Head of caudate nucleus (tissue), 42 donors: Measurements from ENCODE around the gene DND1.
A peak's percentile ranks its signal among the peaks of the same experiment; 100 is the strongest.
"Not testable (repeated sequence)": the region's sequence is repeated elsewhere in the genome, so short reads cannot be mapped to it uniquely, and the experiment has no call there.

Experiments
- DNase-seq, 42 donors: peaks; one replicate each; pipeline versions ENCODE4 v3.0.0 to v3.0.0-alpha.2; 2020 to 2021; ENCODE audit warnings: mixed read lengths in 7 of 42
- intact Hi-C: fragments of 100-400 bp; cut with DNase I; formaldehyde crosslinking; loops from one replicate; pipeline ENCODE4 v1.15.0; 2022

Gene DND1

DNA sequence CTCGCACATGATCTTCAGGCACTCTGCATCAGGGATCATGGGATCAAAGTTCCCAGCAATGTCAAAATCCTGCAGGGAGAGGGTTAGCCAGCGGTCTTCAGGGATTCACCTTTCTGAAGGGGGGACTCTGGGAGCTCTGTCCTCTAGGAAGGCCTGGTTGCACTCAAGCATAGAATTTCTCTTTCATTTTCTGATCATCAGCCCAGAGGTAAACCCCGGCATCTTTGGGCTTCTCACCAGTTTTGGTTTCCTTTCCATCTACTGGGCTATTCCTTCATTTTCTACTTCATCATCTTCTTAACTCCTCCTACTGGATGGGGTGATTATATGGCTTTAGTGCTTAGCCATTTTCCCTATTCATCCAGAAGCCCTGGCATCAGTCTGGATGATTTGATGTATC is 4.6 kb upstream of the DND1 start:
- no peak for DNase-seq
- intact Hi-C loops: no loop called here

DNA sequence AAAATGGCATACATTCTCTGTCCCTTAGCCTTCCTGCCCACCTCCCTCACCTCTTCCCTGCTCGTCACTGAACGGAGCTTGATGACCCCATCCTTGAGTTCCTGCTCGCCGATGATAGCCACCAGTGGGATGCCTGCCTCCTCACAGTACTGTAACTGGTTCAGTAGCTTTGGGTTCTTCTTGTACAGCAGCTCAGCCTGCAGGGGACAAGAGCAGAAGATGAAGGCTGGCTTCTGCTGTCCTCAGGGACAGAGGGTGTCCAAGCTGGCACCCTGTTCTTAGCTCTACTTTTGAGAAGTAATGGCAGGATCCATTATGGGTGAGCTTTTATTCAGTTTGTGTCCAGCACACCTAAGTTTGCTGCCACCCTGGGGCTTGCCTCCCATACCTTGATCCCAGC is 1.3 kb upstream of the DND1 start:
- no peak for DNase-seq
- intact Hi-C loops: no loop called here

- DNase-seq: no peak
- intact Hi-C loops: no loop called here
These were observed 835 bp upstream of the DND1 start for GRCh38 chr5:140674211-140674610.

GRCh38 chr5:140672455-140673186 is 755 bp downstream of the DND1 start:
- intact Hi-C loops: no loop called here
- DNase-seq: peak in 11 of 42 donors; percentile 15 to 59 (median 42)

DNA sequence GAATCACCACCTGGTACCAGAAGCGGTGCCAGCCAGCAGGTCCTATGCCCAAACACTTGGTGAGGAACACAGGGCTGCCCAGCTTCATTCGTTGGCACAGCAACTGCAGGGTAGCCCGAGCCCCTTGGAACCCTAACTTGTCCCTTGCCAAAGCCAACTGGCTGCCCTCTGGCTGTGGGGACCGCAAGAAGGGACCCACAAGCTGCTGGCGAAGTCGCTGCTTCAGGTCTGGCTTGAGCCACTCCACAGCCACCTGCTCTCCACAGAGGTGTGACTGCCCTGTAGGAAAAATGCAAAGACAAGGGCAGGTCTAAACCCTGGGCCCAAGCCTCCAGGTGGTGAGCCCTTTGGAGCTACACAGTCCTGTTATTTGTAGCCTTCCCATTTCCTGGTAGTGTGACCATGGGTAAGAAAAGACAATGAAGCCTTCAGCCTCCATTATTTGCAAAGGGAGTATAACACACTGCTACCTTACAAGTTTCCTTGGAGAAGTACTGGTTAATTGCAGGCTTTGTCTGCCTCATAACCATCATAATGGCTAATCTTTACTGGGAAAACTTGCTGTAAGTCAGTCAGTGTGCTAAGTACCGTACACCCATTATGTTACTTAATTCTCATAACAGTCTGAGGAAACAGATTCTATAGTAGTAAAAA is 1.8 kb downstream of the DND1 start:
- intact Hi-C loops: no loop called here
- no peak for DNase-seq

DNA sequence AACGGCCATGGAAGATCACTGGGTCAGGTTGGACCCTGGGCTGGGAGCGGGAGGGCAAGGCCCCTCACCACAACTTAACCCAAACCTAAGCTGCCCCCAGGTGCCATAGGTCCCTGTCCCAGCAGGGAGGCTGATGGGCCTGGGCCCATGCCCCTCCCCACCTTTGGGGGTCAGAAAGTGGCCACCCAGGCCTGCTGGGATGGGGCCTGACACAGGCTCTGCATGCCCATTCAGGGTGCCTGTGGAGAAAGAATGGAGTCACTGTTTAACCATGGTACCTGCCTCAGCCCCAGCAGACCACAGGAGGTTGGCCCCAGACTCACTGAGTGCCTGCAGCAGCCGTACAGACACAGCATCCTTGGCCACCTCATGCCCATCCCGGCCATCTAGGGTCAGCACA is 2.3 kb downstream of the DND1 start:
- intact Hi-C loops, DNase-seq: not testable (repeated sequence)

DNA sequence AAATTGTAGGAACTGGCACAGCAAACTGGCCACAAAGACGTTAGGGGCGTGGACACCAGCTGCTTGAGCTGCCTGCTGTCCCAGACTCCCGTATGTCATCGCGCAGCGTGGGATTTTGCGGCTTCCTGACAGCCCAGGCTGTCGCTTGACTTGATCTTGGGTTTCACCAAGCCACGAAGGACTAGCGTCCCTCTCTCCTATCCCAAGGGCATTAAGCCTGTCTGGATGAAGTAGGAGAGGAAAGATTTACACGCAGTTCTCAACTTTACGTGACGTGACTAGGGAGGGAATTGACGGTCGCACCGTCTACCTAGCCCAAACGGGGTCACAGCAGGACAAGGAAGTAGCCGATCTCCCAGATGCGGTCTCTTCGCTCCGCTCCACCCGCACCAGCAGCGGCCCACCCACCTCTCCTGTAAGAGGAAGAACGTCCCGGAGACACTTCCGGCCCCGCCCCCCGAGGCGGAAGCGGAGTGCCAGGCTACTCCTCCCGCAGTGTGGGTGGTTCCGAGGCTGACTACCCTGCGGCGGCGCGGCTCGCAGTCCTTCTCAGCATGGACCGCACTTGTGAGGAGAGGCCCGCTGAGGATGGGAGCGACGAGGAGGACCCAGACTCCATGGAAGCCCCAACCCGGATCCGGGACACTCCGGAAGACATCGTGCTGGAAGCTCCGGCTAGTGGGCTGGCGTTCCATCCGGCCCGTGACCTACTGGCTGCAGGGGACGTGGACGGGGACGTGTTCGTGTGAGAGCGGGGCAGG is 8.8 kb downstream of the DND1 start, which contains the start of gene WDR55:
Gene WDR55 (plus strand): TSS at position 546 of the 761 bp plus-strand sequence. CDS start 9 bp downstream, at position 555.
- intact Hi-C loops: loop anchor here (5.0 kb wide), 1 partner anchor 38 kb away; the partner anchor contains the start of gene ZMAT2
- peak; percentile 94 to 99 (median 97) for DNase-seq

DNA sequence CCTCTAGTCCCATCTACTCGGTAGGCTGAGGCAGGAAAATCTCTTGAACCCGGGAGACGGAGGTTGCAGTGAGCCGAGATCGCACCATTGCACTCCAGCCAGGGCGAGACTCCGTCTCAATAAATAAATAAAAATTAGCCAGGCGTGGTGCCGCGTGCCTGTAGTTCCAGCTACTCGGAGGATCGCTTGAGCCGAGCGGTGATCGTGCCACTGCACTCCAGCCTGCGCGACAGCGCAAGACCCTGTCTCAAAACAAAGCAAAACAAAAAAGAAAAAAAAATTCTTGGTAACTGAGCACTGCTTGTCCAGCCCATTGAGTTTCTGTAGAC is 9.4 kb downstream of the DND1 start:
- DNase-seq: peak in 4 of 42 donors; percentile 11 to 41 (median 23)
- intact Hi-C loops: loop anchor here (5.0 kb wide), 1 partner anchor 38 kb away; the partner anchor contains the start of gene ZMAT2

- intact Hi-C loops: loop anchor here (5.0 kb wide), 1 partner anchor 42 kb away; the partner anchor contains the start of gene ZMAT2
These were observed 13.0 kb downstream of the DND1 start for GRCh38 chr5:140660371-140660770.

GRCh38 chr5:140658870-140659269 is 14.5 kb downstream of the DND1 start:
- no peak for DNase-seq
- intact Hi-C loops: no loop called here

More at GRCh38 chr5:140660371-140660770, 13.0 kb downstream of the DND1 start:
- DNase-seq: not testable (repeated sequence)

GRCh38 chr5:140647042-140647419 is 26.3 kb downstream of the DND1 start:
- intact Hi-C loops: loop anchor here (5.0 to 10.0 kb wide), 2 partner anchors 85 to 272 kb away; partner anchors contain the start of genes APBB3 and SLC35A4

GRCh38 chr5:140642718-140643117 is 30.7 kb downstream of the DND1 start:
- DNase-seq: no peak
- intact Hi-C loops: loop anchor here (10.0 kb wide), 1 partner anchor 268 kb away; no protein-coding TSS in a partner anchor

More at GRCh38 chr5:140647042-140647419, 26.3 kb downstream of the DND1 start:
- DNase-seq: no peak

GRCh38 chr5:140641716-140642115 is 31.7 kb downstream of the DND1 start:
- no peak for DNase-seq
- intact Hi-C loops: loop anchor here (10.0 kb wide), 1 partner anchor 267 kb away; no protein-coding TSS in a partner anchor

DNA sequence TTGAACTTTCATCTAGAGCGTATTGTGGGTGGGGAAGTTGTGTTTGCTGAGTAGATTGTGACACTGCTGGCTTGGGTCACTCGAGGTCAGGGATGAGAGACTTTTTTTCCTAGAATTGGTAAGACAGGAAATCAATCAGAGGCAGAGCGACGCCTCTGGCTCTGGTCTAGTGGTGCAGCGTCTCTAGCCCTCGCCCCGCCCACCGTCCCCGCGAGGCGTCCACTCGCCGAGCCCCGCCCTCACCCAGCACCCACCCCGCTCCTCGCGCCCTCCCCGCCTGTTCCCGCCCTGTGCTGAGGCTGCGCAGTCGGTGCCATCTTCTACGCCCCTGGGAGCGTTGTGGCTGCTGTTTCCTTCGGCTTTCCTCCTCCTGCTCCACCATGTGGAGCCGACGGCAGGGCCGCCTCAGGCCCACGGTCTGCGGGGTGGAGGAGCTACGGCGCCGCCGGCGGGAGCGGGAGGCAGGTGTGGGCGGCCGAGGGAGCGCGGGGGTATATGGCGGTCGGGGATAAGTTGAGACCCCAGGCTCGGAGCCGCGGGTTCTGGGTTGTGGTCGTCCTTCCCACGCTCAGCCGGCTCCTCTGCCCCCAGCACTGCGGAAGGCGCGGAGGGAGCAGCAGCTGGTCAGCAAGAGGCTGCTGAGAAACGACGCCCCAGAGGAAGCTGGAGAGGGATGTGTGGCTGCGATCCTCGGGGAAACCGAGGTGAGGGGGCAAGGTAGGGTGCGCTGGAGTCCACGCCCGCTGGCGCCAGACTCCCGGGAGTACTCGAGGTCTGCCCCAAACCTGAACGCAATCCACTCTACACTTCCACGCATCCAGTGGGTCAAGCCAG is 34.0 kb downstream of the DND1 start, which contains the start of gene TMCO6:
Gene TMCO6 (plus strand): TSS at position 304 of the 834 bp plus-strand sequence. CDS start 77 bp downstream, at position 381.
- intact Hi-C loops: loop anchor here (5.0 kb wide), 1 partner anchor 72 kb away; no protein-coding TSS in a partner anchor
- DNase-seq: peak; percentile 94 to 99 (median 98)

GRCh38 chr5:140638898-140639147 is 34.6 kb downstream of the DND1 start:
- intact Hi-C loops: loop anchor here (5.0 kb wide), 1 partner anchor 72 kb away; no protein-coding TSS in a partner anchor
- DNase-seq: not testable (repeated sequence)

DNA sequence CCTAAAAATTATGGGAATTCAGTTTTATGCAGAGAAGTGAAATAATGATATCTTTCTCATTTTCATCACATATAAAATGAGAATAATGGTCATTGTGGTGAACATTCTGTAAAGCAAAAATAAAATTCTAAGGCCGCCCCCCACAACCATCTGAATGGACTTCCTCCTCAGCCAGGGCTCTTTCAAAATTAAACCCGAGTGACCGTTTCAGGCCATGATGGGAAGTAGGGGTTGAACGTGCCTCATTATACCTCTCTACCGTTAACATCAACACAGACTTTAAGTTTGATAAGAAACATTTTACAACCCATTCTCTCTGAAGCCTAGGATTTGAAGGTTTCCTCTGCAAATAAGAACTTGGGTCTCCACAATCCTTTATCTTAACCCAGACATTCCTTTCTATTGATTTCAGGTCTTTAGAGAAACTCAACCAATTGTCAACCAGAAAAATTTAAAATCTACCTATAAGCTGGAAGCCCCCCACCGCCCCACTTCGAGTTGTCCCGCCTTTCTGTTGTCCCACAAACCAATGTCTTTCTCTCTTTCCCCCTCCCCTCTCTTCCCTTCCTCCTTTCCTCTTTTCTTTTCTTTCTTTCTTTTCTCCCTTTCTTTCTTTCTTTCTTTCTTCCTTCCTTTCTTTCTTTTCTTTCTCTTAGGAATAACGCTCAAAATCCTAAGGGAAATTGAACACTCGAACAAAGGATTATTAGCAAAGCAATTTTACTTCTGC is 35.8 kb downstream of the DND1 start:
- no peak for DNase-seq
- intact Hi-C loops: loop anchor here (5.0 kb wide), 1 partner anchor 70 kb away; no protein-coding TSS in a partner anchor
